ENCODE measurements around the gene SLC8B1. TPM values are rescaled to one million over a fixed set of nuclear protein-coding genes. Genes with fewer than 3 reads are reported as not detected.

SLC8B1 gene
- total RNA-seq, 1 donor from 2014 or later = 27.9 TPM

DNA sequence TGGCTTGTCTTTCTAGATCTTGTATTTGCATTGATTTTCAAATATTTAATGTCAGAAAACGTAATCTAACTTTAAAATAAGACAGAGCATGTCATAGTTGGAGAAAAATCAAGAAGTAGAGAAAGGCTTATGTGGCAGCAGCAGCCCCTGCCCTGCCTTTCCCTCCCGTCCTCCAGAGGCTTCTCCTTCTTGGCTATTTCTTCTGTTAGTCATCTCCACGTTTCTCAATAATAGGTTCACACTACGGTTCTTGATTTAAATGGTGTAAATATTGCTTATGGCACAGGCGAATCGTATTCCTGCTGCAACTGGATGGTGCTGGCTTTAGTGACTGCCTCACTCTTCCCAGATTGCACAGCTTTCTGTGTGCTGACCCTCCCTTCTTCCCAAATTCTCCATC, 42.8 kb downstream of the SLC8B1 start:
- no peak for DNase-seq
- peaks cover 5% of the 10 kb centered on the region for H3K9me3 Mint-ChIP-seq (ENCODE audit: unreplicated experiment)
- no peaks in the 10 kb centered on the region for H3K36me3 Mint-ChIP-seq (ENCODE audit: unreplicated experiment)
- no peak overlapping the region for H3K4me3 Mint-ChIP-seq (ENCODE audit: unreplicated experiment)
- TF ChIP-seq, protein P1, sequence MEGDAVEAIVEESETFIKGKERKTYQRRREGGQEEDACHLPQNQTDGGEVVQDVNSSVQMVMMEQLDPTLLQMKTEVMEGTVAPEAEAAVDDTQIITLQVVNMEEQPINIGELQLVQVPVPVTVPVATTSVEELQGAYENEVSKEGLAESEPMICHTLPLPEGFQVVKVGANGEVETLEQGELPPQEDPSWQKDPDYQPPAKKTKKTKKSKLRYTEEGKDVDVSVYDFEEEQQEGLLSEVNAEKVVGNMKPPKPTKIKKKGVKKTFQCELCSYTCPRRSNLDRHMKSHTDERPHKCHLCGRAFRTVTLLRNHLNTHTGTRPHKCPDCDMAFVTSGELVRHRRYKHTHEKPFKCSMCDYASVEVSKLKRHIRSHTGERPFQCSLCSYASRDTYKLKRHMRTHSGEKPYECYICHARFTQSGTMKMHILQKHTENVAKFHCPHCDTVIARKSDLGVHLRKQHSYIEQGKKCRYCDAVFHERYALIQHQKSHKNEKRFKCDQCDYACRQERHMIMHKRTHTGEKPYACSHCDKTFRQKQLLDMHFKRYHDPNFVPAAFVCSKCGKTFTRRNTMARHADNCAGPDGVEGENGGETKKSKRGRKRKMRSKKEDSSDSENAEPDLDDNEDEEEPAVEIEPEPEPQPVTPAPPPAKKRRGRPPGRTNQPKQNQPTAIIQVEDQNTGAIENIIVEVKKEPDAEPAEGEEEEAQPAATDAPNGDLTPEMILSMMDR (IDR thresholded peaks at IDR 0.05; ENCODE audit: partially characterized antibody, unreplicated experiment) = no peak
- H3K4me1 Mint-ChIP-seq (ENCODE audit: low read depth, unreplicated experiment) = peaks cover 19% of the 10 kb centered on the region
- H3K27ac Mint-ChIP-seq (ENCODE audit: unreplicated experiment) = no peak overlapping the region
- no peaks in the 10 kb centered on the region for H3K27me3 Mint-ChIP-seq (ENCODE audit: unreplicated experiment)

GRCh38 chr12:113291586-113291985, 43.3 kb downstream of the SLC8B1 start:
- peaks cover 19% of the 10 kb centered on the region for H3K4me1 Mint-ChIP-seq (ENCODE audit: low read depth, unreplicated experiment)
- no peaks in the 10 kb centered on the region for H3K36me3 Mint-ChIP-seq (ENCODE audit: unreplicated experiment)
- peak overlapping the region; percentile 70 for H3K27ac Mint-ChIP-seq (ENCODE audit: unreplicated experiment)
- DNase-seq = no peak
- TF ChIP-seq, protein P1 (IDR thresholded peaks at IDR 0.05; ENCODE audit: partially characterized antibody, unreplicated experiment) = no peak
- H3K4me3 Mint-ChIP-seq (ENCODE audit: unreplicated experiment) = no peak overlapping the region
- peaks cover 4% of the 10 kb centered on the region for H3K9me3 Mint-ChIP-seq (ENCODE audit: unreplicated experiment)
- no peaks in the 10 kb centered on the region for H3K27me3 Mint-ChIP-seq (ENCODE audit: unreplicated experiment)

GRCh38 chr12:113290506-113290905, 44.4 kb downstream of the SLC8B1 start:
- Mint-ChIP-seq H3K4me1 (ENCODE audit: low read depth, unreplicated experiment) (peaks cover 21% of the 10 kb centered on the region), H3K27ac (ENCODE audit: unreplicated experiment) (no peak overlapping the region), H3K27me3 (ENCODE audit: unreplicated experiment) (no peaks in the 10 kb centered on the region), H3K36me3 (ENCODE audit: unreplicated experiment) (no peaks in the 10 kb centered on the region), H3K9me3 (ENCODE audit: unreplicated experiment) (peaks cover 7% of the 10 kb centered on the region), H3K4me3 (ENCODE audit: unreplicated experiment) (no peak overlapping the region)
- TF ChIP-seq, protein P1 (IDR thresholded peaks at IDR 0.05; ENCODE audit: partially characterized antibody, unreplicated experiment) = no peak
- DNase-seq = no peak

GRCh38 chr12:113289361-113289760, 45.5 kb downstream of the SLC8B1 start:
- Mint-ChIP-seq H3K36me3 (ENCODE audit: unreplicated experiment) (no peaks in the 10 kb centered on the region), H3K27ac (ENCODE audit: unreplicated experiment) (no peak overlapping the region)

GRCh38 chr12:113287899-113288282, 47.0 kb downstream of the SLC8B1 start:
- Mint-ChIP-seq H3K4me3 (ENCODE audit: unreplicated experiment) (no peak overlapping the region), H3K27ac (ENCODE audit: unreplicated experiment) (no peak overlapping the region), H3K27me3 (ENCODE audit: unreplicated experiment) (no peaks in the 10 kb centered on the region), H3K4me1 (ENCODE audit: low read depth, unreplicated experiment) (peaks cover 21% of the 10 kb centered on the region), H3K36me3 (ENCODE audit: unreplicated experiment) (no peaks in the 10 kb centered on the region), H3K9me3 (ENCODE audit: unreplicated experiment) (peaks cover 7% of the 10 kb centered on the region)
- DNase-seq = no peak
- TF ChIP-seq, protein P1 (IDR thresholded peaks at IDR 0.05; ENCODE audit: partially characterized antibody, unreplicated experiment) = no peak

More at GRCh38 chr12:113289361-113289760, 45.5 kb downstream of the SLC8B1 start:
- Mint-ChIP-seq H3K4me1 (ENCODE audit: low read depth, unreplicated experiment) (peaks cover 21% of the 10 kb centered on the region), H3K27me3 (ENCODE audit: unreplicated experiment) (no peaks in the 10 kb centered on the region), H3K9me3 (ENCODE audit: unreplicated experiment) (peaks cover 7% of the 10 kb centered on the region), H3K4me3 (ENCODE audit: unreplicated experiment) (no peak overlapping the region)
- DNase-seq = no peak
- TF ChIP-seq, protein P1 (IDR thresholded peaks at IDR 0.05; ENCODE audit: partially characterized antibody, unreplicated experiment) = no peak
